HG03571 (cell line): ENCODE measurements around the gene IFT57.

Source experiments
- ATAC-seq: cut with Tn5 transposase; IDR thresholded peaks from one replicate; pipeline ENCODE4 v1.9.1; 2021; ENCODE audit not compliant: unreplicated experiment

The IFT57 gene

DNA sequence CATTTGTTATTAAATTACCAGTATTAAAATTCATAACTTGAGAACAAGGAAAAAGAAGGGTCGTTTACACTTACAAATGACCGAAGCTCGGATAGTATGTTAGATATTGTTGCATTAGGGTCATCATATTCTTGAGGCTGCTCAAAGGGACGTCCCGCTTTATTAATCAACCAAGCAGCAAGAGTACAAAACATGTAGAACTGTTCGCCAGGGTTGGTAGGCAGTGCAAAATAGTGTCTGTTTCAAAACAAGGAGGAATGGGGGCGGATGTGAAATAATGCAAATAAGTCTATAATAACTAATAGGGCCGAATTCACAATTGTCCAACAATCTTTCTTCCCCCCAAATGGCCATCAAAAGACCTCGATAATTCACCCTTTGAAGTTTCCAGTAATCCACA lies 2.9 kb downstream of the IFT57 start:
- peak; percentile 25 for ATAC-seq

- ATAC-seq: no peak
Observed at GRCh38 chr3:108218811-108219210, 3.4 kb downstream of the IFT57 start.

DNA sequence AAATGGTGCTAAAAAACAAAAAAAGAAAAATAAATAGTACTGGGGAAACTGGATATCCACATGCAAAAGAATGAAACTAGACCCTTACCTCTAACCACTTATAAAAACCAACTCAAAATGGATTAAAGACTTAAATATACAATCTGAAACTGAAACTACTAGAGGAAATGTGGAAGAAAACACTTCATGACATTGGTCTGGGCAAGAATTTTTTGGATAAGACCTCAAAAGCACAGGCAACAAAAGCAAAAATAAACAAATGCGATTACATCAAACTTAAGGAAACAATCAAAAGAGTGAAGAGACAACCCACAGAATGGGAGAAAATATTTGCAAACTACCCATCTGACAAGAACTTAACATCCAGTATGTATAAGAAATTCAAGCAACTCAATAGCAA lies 6.4 kb downstream of the IFT57 start:
- ATAC-seq: no peak

GRCh38 chr3:108209579-108209978 lies 12.6 kb downstream of the IFT57 start:
- ATAC-seq: no peak

GRCh38 chr3:108208831-108209230 lies 13.4 kb downstream of the IFT57 start:
- ATAC-seq: peak; percentile 80

DNA sequence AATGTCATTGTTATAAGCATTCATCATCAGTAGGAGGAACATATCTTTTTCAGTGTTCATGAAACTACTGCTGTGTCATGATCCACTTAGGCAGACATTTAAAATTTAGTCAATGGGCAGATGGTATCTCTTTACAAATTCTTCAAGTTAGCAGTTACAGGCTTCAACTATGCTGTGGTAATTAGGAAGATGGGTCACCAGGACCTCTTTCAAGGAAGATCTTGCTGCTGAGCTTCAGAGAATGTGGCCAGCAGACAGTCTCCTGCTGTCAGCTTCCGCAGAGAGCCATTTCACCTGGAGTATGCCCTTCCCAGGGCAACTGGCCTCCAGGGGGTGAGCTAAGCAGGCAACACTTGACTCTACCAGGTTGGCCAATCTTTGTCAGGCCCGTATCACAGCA lies 19.4 kb downstream of the IFT57 start:
- no peak for ATAC-seq

- no peak for ATAC-seq
Observed at GRCh38 chr3:108202080-108202479, 20.1 kb downstream of the IFT57 start.

DNA sequence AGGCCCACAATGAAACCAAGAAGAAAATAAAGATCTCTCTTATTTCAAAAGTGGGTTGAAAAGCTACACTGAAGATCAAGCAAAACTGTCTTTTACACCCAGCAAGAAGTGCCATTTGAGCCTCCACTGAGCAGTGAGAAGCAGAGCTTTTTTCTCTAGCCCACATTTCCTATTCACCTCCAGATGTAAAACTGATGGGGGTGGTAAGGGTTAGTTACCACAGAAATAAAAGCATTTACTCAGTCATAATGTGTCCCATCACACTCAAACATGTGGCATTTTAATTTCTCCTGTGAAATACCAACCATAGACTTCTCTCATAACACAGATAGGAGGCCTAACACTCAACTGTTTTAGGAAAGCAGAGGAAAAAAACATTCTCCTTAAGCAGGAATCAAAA lies 21.0 kb downstream of the IFT57 start:
- no peak for ATAC-seq

DNA sequence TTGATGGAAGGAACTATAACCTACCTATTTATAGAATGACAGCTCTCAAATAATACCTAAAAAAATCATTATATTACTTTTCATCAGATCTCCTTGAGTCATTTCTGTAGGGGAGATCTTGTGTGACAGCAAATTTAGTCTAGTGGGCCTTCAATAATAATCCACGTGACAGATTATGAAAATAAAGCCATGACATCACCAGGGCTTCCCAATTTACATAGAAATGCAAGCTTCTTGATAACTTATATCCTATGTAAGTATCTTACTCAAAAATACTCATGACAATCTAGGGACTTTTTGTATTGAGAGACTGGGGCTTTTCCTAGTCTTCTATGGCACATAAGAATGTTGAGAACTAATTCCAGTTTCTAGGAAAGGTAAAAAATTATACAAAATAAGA lies 21.6 kb downstream of the IFT57 start:
- ATAC-seq: no peak

DNA sequence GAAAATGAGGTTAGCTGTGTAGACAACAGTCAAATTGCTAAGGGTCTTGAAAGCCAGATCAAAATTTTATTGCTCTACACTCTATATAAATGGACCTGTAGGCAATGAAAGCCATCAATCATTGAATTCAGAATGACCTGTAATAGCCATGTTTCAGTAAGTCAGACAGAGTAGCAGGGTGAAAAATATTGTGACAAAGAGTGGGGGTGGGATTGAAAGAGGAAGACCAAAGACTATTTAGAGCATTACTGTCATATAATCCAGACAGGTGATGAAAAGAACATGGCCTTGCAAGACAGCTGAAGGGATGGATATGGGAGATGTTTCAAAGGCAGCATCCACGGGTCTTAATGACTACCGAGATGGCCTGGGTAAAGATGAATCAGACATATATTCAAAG lies 22.2 kb downstream of the IFT57 start:
- ATAC-seq: no peak

GRCh38 chr3:108191394-108191793 lies 30.8 kb downstream of the IFT57 start:
- no peak for ATAC-seq

DNA sequence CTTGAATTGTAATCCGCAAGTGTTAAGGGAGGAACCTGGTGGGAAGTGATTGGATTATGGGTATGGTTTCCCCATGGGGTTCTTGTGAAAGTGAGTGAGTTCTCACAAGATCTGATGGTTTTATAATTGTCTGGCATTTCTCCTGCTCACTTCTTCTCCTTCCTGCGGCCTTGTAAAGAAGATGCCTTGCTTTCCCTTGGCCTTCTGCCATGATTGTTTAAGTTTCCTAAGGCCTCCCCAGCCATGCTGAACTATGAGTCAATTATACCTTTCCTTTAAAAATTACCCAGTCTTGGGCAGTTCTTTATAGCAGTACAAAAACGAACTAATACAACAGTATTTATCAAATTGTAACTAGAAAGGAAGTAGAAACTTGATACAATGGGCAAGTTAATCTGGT lies 31.9 kb downstream of the IFT57 start:
- no peak for ATAC-seq

GRCh38 chr3:108189440-108189839 lies 32.8 kb downstream of the IFT57 start:
- no peak for ATAC-seq

DNA sequence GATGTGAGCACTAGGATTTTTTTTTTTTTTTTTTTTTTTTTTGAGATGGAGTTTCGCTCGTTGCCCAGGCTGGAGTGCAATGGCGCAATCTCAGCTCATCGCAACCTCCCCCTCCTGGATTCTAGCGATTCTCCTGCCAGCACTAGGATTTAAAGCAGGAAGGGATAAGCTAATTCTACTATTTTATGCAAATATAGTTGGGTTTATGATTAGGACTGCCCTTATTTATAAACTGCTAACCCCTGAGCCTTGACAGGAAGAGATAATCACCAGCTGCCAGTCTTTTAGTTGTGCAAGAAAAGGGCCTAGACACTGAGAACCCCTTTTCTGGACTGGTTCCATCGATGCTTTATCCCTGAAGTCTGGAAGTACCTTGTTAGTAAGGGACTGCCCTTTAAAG lies 36.7 kb downstream of the IFT57 start:
- ATAC-seq: no peak

- ATAC-seq: no peak
Observed at GRCh38 chr3:108184824-108185223, 37.4 kb downstream of the IFT57 start.

DNA sequence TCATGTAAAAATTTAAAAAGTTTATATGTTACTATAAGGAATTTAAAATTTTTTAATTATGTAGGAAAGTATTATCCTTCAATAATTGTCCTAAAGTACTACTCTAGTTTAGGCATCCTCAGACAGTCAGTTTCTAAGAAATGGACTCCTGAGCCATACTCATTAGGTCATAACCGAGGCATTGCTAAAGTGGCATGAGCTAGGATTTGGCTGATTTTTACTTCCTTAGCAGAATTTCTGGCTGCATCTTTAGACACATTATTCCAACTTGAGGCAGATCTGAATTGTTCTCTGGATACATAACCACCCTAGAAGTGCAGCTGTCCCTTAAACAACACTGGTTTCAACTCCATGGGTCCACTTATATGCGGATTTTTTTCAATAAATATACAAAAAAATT lies 38.3 kb downstream of the IFT57 start:
- no peak for ATAC-seq

GRCh38 chr3:108183181-108183580 lies 39.0 kb downstream of the IFT57 start:
- no peak for ATAC-seq

DNA sequence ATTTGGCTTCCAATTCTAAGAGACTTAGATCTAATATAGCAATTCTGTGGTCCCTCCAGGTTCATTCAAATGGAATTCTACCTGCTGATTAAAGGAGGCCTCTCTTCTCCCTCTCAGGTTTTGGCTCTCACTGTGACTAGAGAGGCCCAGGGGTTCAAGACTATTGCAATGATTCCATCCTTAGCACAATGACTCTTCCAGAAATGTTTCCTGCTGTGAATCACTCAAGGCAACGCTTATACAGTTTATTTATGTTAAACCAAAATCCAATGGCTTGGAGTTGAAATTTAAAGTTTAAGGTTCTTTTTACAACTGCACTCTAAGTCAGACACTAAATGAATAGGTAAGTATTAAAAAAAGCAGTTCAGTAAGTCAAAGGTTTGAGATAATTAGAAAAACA lies 39.9 kb downstream of the IFT57 start:
- ATAC-seq: no peak

DNA sequence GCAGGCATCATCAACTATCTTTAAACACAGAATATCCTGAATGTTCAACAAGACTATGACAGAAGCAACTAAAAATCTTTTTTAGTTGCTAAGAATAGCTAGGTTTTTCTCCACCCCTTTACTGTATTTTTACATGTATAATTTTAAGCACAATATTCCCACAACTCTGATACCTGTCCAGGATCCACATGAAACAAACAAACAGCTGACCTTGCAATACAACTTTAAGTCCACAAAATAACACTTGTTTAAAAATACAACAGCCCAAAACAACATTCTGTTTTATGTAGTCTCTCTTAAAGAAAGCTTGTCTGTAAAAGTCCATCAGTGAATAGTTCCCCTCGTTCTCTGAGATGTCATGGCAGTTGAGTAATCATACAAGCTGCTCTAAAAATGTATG lies 41.1 kb downstream of the IFT57 start:
- ATAC-seq: no peak

- ATAC-seq: no peak
Observed at GRCh38 chr3:108180194-108180593, 42.0 kb downstream of the IFT57 start.

DNA sequence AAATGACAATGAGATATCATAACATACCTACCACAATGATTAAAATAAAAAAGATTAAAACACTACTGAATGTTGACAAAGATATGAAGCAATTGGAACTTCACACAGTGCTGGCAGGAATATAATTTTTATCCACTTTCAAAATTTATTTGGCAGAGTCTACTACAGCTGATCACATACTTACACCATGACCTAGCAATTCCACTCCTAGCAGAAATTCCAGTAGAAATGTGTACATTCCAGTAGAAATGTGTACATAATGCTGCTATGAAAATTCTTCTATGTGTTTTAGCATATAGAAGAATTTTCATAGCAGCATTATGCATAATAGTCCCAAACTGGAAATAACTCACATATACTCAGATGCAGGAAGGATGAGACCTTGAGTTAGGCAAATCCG lies 43.5 kb downstream of the IFT57 start:
- no peak for ATAC-seq

- ATAC-seq: no peak
Observed at GRCh38 chr3:108177536-108177935, 44.7 kb downstream of the IFT57 start.

- ATAC-seq: no peak
Observed at GRCh38 chr3:108175352-108175751, 46.9 kb downstream of the IFT57 start.

DNA sequence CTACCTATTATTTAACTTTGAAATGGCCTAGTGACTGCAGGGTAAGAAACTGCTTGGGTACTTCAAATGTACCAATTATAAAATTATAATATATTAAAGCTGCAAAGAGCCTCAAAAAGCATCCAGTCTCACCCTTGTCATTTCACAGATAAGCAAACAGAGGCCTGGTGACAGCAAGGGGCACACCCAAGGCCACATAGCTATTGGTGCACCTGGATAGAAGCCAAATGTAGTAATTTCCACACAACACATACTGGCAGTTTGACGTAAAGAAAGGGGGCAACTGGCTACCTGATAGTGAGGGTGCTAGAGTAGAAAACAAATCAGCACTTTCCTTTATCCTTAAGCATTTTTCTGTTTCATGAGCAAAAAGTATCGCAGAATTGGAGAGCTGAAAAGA lies 51.1 kb downstream of the IFT57 start:
- ATAC-seq: no peak
